Spleen (tissue), 7 donors: ENCODE results near the gene LRRC47.

Source experiments
- CTCF ChIP-seq, 11 experiments: fragments of 200-600 bp in 7 of 11; fragments of 450-650 bp in 4 of 11; sonication (generic) in 4 of 11; IDR thresholded peaks in 8 of 11; conservative IDR thresholded peaks in 3 of 11; 1 replicate in 7 of 11; 2 replicates in 4 of 11; pipeline versions ENCODE4 v1.4.0 to v1.8.0; 2016 to 2021; ENCODE audit warnings: antibody characterized with exemption in 11 of 11, inconsistent platforms in 4 of 11, mild to moderate bottlenecking in 1 of 11
- POLR2A ChIP-seq, 3 donors: fragments of 450-650 bp; IDR thresholded peaks; one replicate each; pipeline ENCODE4 v1.5.1; 2017; ENCODE audit warnings: antibody characterized with exemption in 3 of 3, mild to moderate bottlenecking in 1 of 3
- POLR2AphosphoS5 ChIP-seq, 3 donors: sonication (generic); formaldehyde crosslinking; IDR thresholded peaks; one replicate each; pipeline ENCODE4 v1.5.1; 2017; ENCODE audit warnings: antibody characterized with exemption in 3 of 3
- donor health status: DM: no; HTN: no; CAD: no; lungs with moderate emphysema.
- donor health status: DM: no; HTN: no; CAD: no.
- donor health status: DM: no; HTN: no; CAD: no.

GRCh38 chr1:3834701-3835100 is 38.4 kb upstream of the LRRC47 start:
- TF ChIP-seq CTCF (IDR thresholded peaks at IDR 0.05 in 8 of 11, conservative IDR thresholded peaks at IDR 0.05 in 3 of 11) (no peak), POLR2A (IDR thresholded peaks at IDR 0.05) (no peak), POLR2AphosphoS5 (IDR thresholded peaks at IDR 0.05) (no peak)
